Renal pelvis (tissue), 4 donors: ENCODE results near the gene CARS1. TPM values are rescaled to one million over a fixed set of nuclear protein-coding genes. Genes with fewer than 3 reads are reported as not detected.
A peak's percentile ranks its signal among the peaks of the same experiment; 100 is the strongest.

Source experiments
- DNase-seq: peaks from one replicate; pipeline ENCODE4 v3.0.0-alpha.2; 2013
- polyA plus RNA-seq, 3 donors: library from polyadenylated mRNA; unstranded; fragments of 120-200 nt; gene quantifications; one replicate each; pipeline ENCODE4 v1.2.1, GENCODE V29; 2013; ENCODE audit not compliant: insufficient read length in 3 of 3

Gene CARS1
- polyA plus RNA-seq, 3 donors = 25.6 to 28.1 (median 26.5) TPM

DNA sequence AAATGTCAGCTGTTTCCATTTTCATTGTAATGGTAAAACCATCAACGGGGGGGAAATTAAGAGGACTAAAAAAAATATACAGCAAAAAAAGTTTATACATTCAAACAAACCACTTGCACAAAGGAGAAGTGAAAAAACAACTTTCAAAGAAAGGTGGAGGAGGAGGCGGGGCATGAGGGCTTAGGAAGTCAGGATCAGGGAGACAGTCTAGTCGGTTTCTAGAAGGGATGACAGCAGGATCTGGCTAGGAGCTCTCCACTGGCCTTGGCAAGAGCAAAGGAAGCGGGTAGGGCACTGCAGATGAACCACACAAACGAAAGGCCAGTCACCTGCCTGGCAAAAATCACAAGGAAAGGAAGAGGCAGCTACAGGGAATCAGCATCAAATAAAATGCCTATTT lies 96.1 kb downstream of the CARS1 start:
- no peak for DNase-seq

GRCh38 chr11:2960139-2960538 lies 97.1 kb downstream of the CARS1 start:
- no peak for DNase-seq

DNA sequence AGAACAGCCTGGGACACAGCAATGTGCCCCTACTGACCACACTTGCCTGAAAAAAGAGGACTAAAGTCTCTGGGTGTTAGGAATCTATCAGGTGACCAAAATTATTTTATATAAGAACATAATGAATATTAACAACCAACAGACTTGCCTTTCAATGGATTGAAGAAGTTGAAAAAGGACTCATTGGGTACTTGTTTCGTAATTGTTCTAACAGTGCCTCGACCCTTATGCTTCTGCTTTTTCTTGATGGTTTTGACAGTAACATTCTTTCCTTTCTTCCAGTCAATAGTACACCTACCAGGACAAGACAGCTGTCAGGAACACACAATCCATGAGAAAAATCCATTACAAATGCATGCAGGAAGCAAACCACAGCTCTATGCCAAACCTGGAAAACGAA lies 99.0 kb downstream of the CARS1 start:
- no peak for DNase-seq

DNA sequence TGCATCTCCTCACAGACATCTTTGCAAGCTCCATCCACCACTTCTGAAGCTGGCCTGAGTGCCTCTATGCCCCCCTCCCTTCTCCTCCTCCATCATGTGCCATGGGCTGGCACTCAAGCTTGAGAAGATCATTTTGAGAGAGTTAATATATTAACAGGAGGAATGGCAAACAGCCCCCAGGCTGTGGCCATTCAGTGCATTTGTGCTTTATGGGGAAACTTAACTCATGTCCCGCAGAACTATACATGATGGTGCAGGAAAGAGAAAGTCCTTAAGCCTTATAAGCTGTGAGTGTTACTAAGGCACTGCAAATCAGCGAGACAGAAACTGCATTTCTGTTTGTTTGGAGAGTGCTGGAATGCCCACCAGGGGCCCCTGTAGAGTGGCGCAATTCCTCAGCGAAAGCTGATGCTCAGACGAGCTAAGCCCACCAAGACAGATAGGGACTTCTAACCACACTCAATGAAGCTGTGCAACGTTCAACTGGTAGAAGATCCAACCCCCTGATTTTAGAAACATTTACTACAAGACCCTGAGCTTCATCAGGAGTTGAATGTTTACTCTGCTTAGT lies 101.2 kb downstream of the CARS1 start:
- peak; percentile 47 for DNase-seq

DNA sequence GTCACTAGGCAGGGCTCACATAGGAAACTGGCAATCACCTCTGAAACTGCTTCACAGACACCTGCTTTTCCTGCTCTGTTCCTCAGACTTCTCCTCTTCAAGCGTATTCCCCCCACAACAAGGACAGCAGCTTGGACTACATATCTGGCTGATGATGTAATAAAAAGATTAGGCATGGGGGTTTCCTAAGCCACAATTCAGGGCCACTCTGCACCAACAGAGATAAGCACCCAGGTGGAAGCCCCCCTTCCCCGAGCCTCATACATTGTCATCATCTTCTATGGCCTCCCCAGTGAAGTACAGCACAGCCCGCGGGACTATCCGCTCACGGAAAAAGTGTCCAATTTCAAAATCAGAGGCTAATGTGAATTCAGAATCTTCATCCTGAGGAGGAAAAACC lies 103.0 kb downstream of the CARS1 start:
- no peak for DNase-seq

GRCh38 chr11:2952290-2952689 lies 104.9 kb downstream of the CARS1 start:
- no peak for DNase-seq

DNA sequence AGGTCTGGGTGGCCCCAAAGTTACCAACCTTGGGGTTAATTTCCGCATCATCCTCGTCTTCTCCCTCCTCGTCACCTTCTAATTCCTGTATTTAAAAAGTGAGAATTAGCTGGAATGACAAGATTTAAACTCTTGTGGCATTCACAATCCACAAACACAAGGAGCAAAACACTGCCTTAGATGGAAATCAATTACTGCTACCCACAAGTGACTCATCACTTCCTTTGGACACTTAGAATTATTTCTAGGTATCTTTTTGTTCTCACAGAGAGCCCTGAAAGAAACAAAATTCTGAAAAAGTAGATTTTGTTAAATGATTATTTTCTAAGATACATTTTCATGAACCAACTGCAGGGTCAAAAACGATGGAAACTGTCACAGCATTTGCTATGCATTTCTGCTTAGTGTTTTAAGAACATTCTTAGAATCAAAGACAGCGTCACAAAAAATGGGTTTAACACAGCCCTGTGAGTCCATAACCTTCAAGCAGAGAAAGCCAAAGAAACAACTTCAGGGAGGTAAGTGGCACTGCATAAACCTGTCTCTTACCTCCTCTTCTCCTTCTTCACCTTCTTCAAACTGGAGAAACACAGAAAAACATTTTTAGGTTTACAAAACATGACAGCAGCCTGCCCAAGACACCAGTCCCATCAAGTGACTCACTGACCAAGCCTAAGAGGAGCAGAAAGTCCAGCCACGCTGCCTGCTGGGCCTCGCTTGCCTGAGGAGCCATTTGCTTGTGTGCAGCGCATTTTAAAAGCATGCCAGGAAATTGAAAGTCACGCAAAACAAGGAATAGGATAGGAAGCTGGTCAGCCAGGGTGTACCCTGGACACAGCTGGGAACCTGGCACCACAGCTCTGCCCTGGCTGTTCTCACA lies 105.8 kb downstream of the CARS1 start:
- no peak for DNase-seq

Other genes starting within 250 kb of the CARS1 start
- gene CDKN1C, start 171.6 kb downstream of the CARS1 start, polyA plus RNA-seq = 100 to 1,000 TPM; 121 to 168 (median 144) TPM
- gene PHLDA2, start 128.0 kb downstream of the CARS1 start, polyA plus RNA-seq = 1 to 10 TPM; 1.0 to 1.7 (median 1.1) TPM
- 100 to 1,000 TPM; 175 to 224 (median 186) TPM for gene NAP1L4, start 65.1 kb downstream of the CARS1 start, polyA plus RNA-seq
- gene OSBPL5, start 107.9 kb upstream of the CARS1 start, polyA plus RNA-seq = 10 to 100 TPM; 19.9 to 25.6 (median 25.1) TPM
- not detected for gene MRGPRG, start 161.4 kb upstream of the CARS1 start, polyA plus RNA-seq
- not detected for gene MRGPRE, start 175.0 kb upstream of the CARS1 start, polyA plus RNA-seq